Hematopoietic multipotent progenitor cell treated with erythropoietin and hydrocortisone succinate and interleukin-3 and kit ligand, for 8 days (in vitro differentiated cells): ENCODE data around the gene SLC5A5.
"Not testable (repeated sequence)": the region's sequence is repeated elsewhere in the genome, so short reads cannot be mapped to it uniquely, and the experiment has no call there.

Experiments used
- DNase-seq: peaks from one replicate; pipeline ENCODE4 v3.0.0-alpha.2; 2015

SLC5A5 gene

GRCh38 chr19:17872251-17873001 lies 681 bp downstream of the SLC5A5 start:
- DNase-seq: peak; percentile 23

- peak; percentile 59 for DNase-seq
Measured at GRCh38 chr19:17873786-17874757, 2.3 kb downstream of the SLC5A5 start.

GRCh38 chr19:17874758-17875135 lies 3.0 kb downstream of the SLC5A5 start:
- no peak for DNase-seq

- no peak for DNase-seq
Measured at GRCh38 chr19:17877696-17878095, 6.0 kb downstream of the SLC5A5 start.

- DNase-seq: no peak
Measured at GRCh38 chr19:17879466-17879865, 7.7 kb downstream of the SLC5A5 start.

- DNase-seq: no peak
Measured at GRCh38 chr19:17881701-17882100, 10.0 kb downstream of the SLC5A5 start.

GRCh38 chr19:17883627-17884410 lies 12.1 kb downstream of the SLC5A5 start:
- no peak for DNase-seq

GRCh38 chr19:17886515-17886914 lies 14.8 kb downstream of the SLC5A5 start:
- DNase-seq: no peak

GRCh38 chr19:17887221-17887620 lies 15.5 kb downstream of the SLC5A5 start:
- DNase-seq: not testable (repeated sequence)

GRCh38 chr19:17888260-17888659 lies 16.5 kb downstream of the SLC5A5 start:
- no peak for DNase-seq

- DNase-seq: peak; percentile 14
Measured at GRCh38 chr19:17889609-17890214, 18.0 kb downstream of the SLC5A5 start.

GRCh38 chr19:17893766-17894165 lies 22.0 kb downstream of the SLC5A5 start:
- DNase-seq: no peak

GRCh38 chr19:17902701-17903100 lies 31.0 kb downstream of the SLC5A5 start:
- peak; percentile 15 for DNase-seq

- no peak for DNase-seq
Measured at GRCh38 chr19:17908244-17908643, 36.5 kb downstream of the SLC5A5 start.

GRCh38 chr19:17909003-17909732 lies 37.4 kb downstream of the SLC5A5 start:
- DNase-seq: no peak

GRCh38 chr19:17910791-17911360 lies 39.1 kb downstream of the SLC5A5 start:
- DNase-seq: no peak

GRCh38 chr19:17915940-17916593 lies 44.3 kb downstream of the SLC5A5 start:
- DNase-seq: no peak

- DNase-seq: not testable (repeated sequence)
Measured at GRCh38 chr19:17918151-17918550, 46.4 kb downstream of the SLC5A5 start.

- not testable (repeated sequence) for DNase-seq
Measured at GRCh38 chr19:17919122-17919521, 47.4 kb downstream of the SLC5A5 start.

- no peak for DNase-seq
Measured at GRCh38 chr19:17920527-17920926, 48.8 kb downstream of the SLC5A5 start.

GRCh38 chr19:17922138-17922537 lies 50.4 kb downstream of the SLC5A5 start:
- DNase-seq: no peak
